HepG2 (cell line): ENCODE data around the gene CPSF6. TPM values are rescaled to one million over a fixed set of nuclear protein-coding genes. Genes with fewer than 3 reads are reported as not detected.
A peak's percentile ranks its signal among the peaks of the same experiment; 100 is the strongest.

ENCODE experiments used
- ATAC-seq: fragments of 200-7000 bp; cut with Tn5 transposase; 3 replicates; pipeline ENCODE4 v1.9.1; 2020; ENCODE audit warnings: mild to moderate bottlenecking, moderate library complexity
- Bru-seq: library from RNA; stranded (reverse); fragments of 400-500 nt; gene quantifications from one replicate; lab custom pipeline; 2021; lab: Mats Ljungman, UMichigan
- BruChase-seq, 2 experiments: library from RNA; stranded (reverse); fragments of 400-500 nt; gene quantifications; one replicate each; lab custom pipeline; 2021; lab: Mats Ljungman, UMichigan
- BruUV-seq: library from RNA; stranded (reverse); fragments of 400-500 nt; replicated peaks from 2 replicates; lab custom pipeline; 2021; lab: Mats Ljungman, UMichigan
- CTCF ChIA-PET: fragments of 300-600 bp; formaldehyde crosslinking; extraction: SDS; loops from one replicate; lab custom pipeline; 2021; ENCODE audit warnings: low total read pairs, inconsistent platforms, low intra/inter-chr PET ratio; lab: Yijun Ruan, JAX
- POLR2A ChIA-PET: fragments of 350-600 bp; sonication (Branson Sonifier 250); formaldehyde crosslinking; loops from one replicate; lab custom pipeline; 2020; ENCODE audit warnings: antibody characterized with exemption, inconsistent platforms; lab: Yijun Ruan, JAX
- DNase-seq: peaks from one replicate; pipeline ENCODE4 v3.0.0-alpha.2; 2015; ENCODE audit warnings: low spot score
- FAIRE-seq: peaks from 3 replicates; lab custom pipeline; 2011; peaks lifted over from hg19 to GRCh38; lab: Jason Lieb, UNC
- H2AFZ ChIP-seq: one replicate; pipeline ENCODE4 v1.6.1; 2011; ENCODE audit warnings: low read length, inconsistent platforms
- H3K27ac ChIP-seq: fragments of 300-600 bp; 3 replicates; pipeline ENCODE4 v1.8.0; 2011; ENCODE audit warnings: mixed run types, mild to moderate bottlenecking, mixed read lengths, low read length, inconsistent platforms; ENCODE audit not compliant: insufficient read depth; ENCODE audit errors: extremely low read length
- H3K27me3 ChIP-seq, 2 experiments: fragments of 200-600 bp in 1 of 2; 2 replicates in 1 of 2; 3 replicates in 1 of 2; pipeline versions ENCODE4 v1.6.0 to v1.8.0; 2011; ENCODE audit warnings: low read length in 2 of 2, mild to moderate bottlenecking in 2 of 2, moderate library complexity in 2 of 2, inconsistent platforms in 1 of 2; ENCODE audit not compliant: insufficient read depth in 2 of 2, control insufficient read depth in 1 of 2
- H3K36me3 ChIP-seq, 2 experiments: fragments of 200-600 bp in 1 of 2; replicated peaks in 1 of 2; 2 replicates in 1 of 2; 3 replicates in 1 of 2; pipeline versions ENCODE4 v1.5.1 to v1.8.0; 2011; ENCODE audit warnings: low read length in 2 of 2, inconsistent platforms in 1 of 2; ENCODE audit not compliant: insufficient read depth in 2 of 2, control insufficient read depth in 1 of 2
- H3K4me1 ChIP-seq: 2 replicates; pipeline ENCODE4 v1.5.1; 2012; ENCODE audit warnings: low read length, inconsistent platforms; ENCODE audit not compliant: insufficient read depth
- H3K4me2 ChIP-seq: 2 replicates; pipeline ENCODE4 v1.6.0; 2011; ENCODE audit warnings: low read depth, low read length, inconsistent platforms
- H3K4me3 ChIP-seq, 3 experiments: fragments of 200-600 bp in 1 of 3; sonication (generic), shearing (Covaris generic) in 1 of 3; replicated peaks in 1 of 3; 2 replicates each; pipeline ENCODE4 v1.5.1; 2011 to 2016; ENCODE audit warnings: low read length in 3 of 3, inconsistent platforms in 2 of 3, low read depth in 2 of 3, mild to moderate bottlenecking in 2 of 3, control low read depth in 1 of 3, mixed read lengths in 1 of 3; ENCODE audit not compliant: insufficient read depth in 1 of 3
- H3K79me2 ChIP-seq: one replicate; pipeline ENCODE4 v1.6.1; 2011; ENCODE audit warnings: low read length, inconsistent platforms; ENCODE audit not compliant: insufficient read depth
- H3K9ac ChIP-seq: 2 replicates; pipeline ENCODE4 v1.6.0; 2011; ENCODE audit warnings: mild to moderate bottlenecking, low read depth, low read length, inconsistent platforms; ENCODE audit not compliant: insufficient read depth
- H3K9me3 ChIP-seq: 2 replicates; pipeline ENCODE4 v1.5.1; 2012; ENCODE audit warnings: mild to moderate bottlenecking, low read length
- H4K20me1 ChIP-seq: 2 replicates; pipeline ENCODE4 v1.6.0; 2011; ENCODE audit warnings: inconsistent platforms, mild to moderate bottlenecking, low read length, moderate library complexity; ENCODE audit not compliant: insufficient read depth
- AHDC1 ChIP-seq: sonication (generic); formaldehyde crosslinking; IDR thresholded peaks from 2 replicates; pipeline ENCODE4 v1.5.1; 2020; ENCODE audit warnings: mild to moderate bottlenecking, missing genetic modification reagents, borderline replicate concordance
- ATF1 ChIP-seq: IDR thresholded peaks from 2 replicates; pipeline ENCODE4 v1.6.1; 2016; ENCODE audit warnings: mild to moderate bottlenecking, control low read depth
- CHCHD3 ChIP-seq: sonication (generic); formaldehyde crosslinking; IDR thresholded peaks from 2 replicates; pipeline ENCODE4 v1.8.0; 2022; ENCODE audit warnings: mild to moderate bottlenecking, missing genetic modification reagents, moderate library complexity
- DZIP1 ChIP-seq: sonication (generic); formaldehyde crosslinking; IDR thresholded peaks from 2 replicates; pipeline ENCODE4 v1.5.0; 2020; ENCODE audit warnings: mild to moderate bottlenecking, missing genetic modification reagents
- MZF1 ChIP-seq: sonication (generic); formaldehyde crosslinking; IDR thresholded peaks from 2 replicates; pipeline ENCODE4 v1.8.1; 2023; ENCODE audit warnings: mild to moderate bottlenecking, missing genetic modification reagents, borderline replicate concordance
- PHF20 ChIP-seq: sonication (generic); formaldehyde crosslinking; IDR thresholded peaks from 2 replicates; pipeline ENCODE4 v1.5.0; 2020; ENCODE audit warnings: mild to moderate bottlenecking, missing genetic modification reagents
- SMAD9 ChIP-seq: sonication (generic); formaldehyde crosslinking; IDR thresholded peaks from 2 replicates; pipeline ENCODE4 v1.5.1; 2020; ENCODE audit warnings: mild to moderate bottlenecking, missing genetic modification reagents
- SP2 ChIP-seq: sonication (generic); formaldehyde crosslinking; IDR thresholded peaks from 2 replicates; pipeline ENCODE4 v1.5.1; 2020; ENCODE audit warnings: mild to moderate bottlenecking, missing genetic modification reagents
- TMF1 ChIP-seq: sonication (generic); formaldehyde crosslinking; IDR thresholded peaks from 2 replicates; pipeline ENCODE4 v1.8.1; 2022; ENCODE audit warnings: low read depth, missing genetic modification reagents
- whole genome bisulfite sequencing: methylation state at CpG from one replicate; pipeline ENCODE4 v1.1.6; 2017; ENCODE audit warnings: low lambda C conversion rate; 5-methylcytosine and 5-hydroxymethylcytosine counted together
- in situ Hi-C: cut with HindIII; loops from 2 replicates; pipeline ENCODE4 v1.10.0; 2017; ENCODE audit warnings: low pct_unique_long_range_greater_than_20kb; ENCODE audit not compliant: extremely low pct_ligation_motif_present
- intact Hi-C: fragments of 100-400 bp; cut with micrococcal nuclease; formaldehyde crosslinking; loops from one replicate; pipeline ENCODE4 v1.10.0; 2022; ENCODE audit not compliant: unreplicated experiment
- long read RNA-seq, 2 experiments: library from RNA in 1 of 2; library from polyadenylated mRNA in 1 of 2; stranded (forward) in 1 of 2; unstranded in 1 of 2; transcript quantifications; one replicate each; pipeline ENCODE4 v2.0.0, GENCODE V29; 2019 to 2022
- polyA minus RNA-seq, 3 experiments: library from RNA; depleted of rRNA, polyadenylated mRNA; stranded (reverse); fragments of >200 nt; gene quantifications; 2 replicates each; pipeline ENCODE4 v1.2.3, GENCODE V29; 2011; ENCODE audit warnings: low replicate concordance in 1 of 3
- polyA plus RNA-seq, 8 experiments: library from polyadenylated mRNA; depleted of rRNA in 3 of 8; stranded (reverse) in 7 of 8; unstranded in 1 of 8; fragments of >200 nt; fragmentation: Illumina TruSeq in 4 of 8; extraction: Trizol in 4 of 8; gene quantifications; 2 replicates each; pipeline versions ENCODE4 v1.2.1 to v1.2.3, GENCODE V29; 2011 to 2016; ENCODE audit warnings: low read depth in 4 of 8, missing spikeins in 1 of 8, mixed read lengths in 1 of 8; ENCODE audit not compliant: insufficient read depth in 1 of 8
- total RNA-seq, 5 experiments: library from RNA; depleted of rRNA; stranded (reverse); fragments of >200 nt; fragmentation: Illumina TruSeq; extraction: Trizol; gene quantifications; 2 replicates each; pipeline ENCODE4 v1.2.3, GENCODE V29; 2016; ENCODE audit warnings: low read depth in 1 of 5

The CPSF6 gene
- total RNA-seq (2016; rRNA removed; fragmentation: Illumina TruSeq; extraction: Trizol) (61.1 and 71.0 TPM in 2 replicates), polyA plus RNA-seq (2011; rRNA removed) (41.1 and 41.8 TPM in 2 replicates), polyA minus RNA-seq (2011; rRNA and poly(A)+ RNA removed; ENCODE audit: low replicate concordance) (89.9 and 157 TPM in 2 replicates), Bru-seq, nascent RNA (percentile 97 among the genes with signal in this experiment), BruChase-seq, experiment 1, labeled RNA remaining after a 6-hour chase (percentile 92 among the genes with signal in this experiment), BruChase-seq, experiment 2, labeled RNA remaining after a 2-hour chase (percentile 97 among the genes with signal in this experiment)
- 154 and 171 TPM in 2 replicates for total RNA-seq (2016; cell fraction: cytosol; rRNA removed; fragmentation: Illumina TruSeq; extraction: Trizol; ENCODE audit: low read depth)
- 57.9 and 73.0 TPM in 2 replicates for total RNA-seq (2016; cell fraction: insoluble cytoplasmic fraction; rRNA removed; fragmentation: Illumina TruSeq; extraction: Trizol)
- total RNA-seq (2016; cell fraction: membrane; rRNA removed; fragmentation: Illumina TruSeq; extraction: Trizol) = 136 and 154 TPM in 2 replicates
- 63.9 and 71.3 TPM in 2 replicates for total RNA-seq (2016; cell fraction: nucleus; rRNA removed; fragmentation: Illumina TruSeq; extraction: Trizol)
- polyA plus RNA-seq (2011; cell fraction: cytosol; rRNA removed) = 23.1 and 26.5 TPM in 2 replicates
- 51.8 and 56.3 TPM in 2 replicates for polyA plus RNA-seq (2011; cell fraction: nucleus; rRNA removed)
- 57.5 and 72.3 TPM in 2 replicates for polyA plus RNA-seq (2012)
- 9.6 and 10.5 TPM in 2 replicates for polyA plus RNA-seq (2016; cell fraction: cytosol; fragmentation: Illumina TruSeq; extraction: Trizol; ENCODE audit: low read depth)
- polyA plus RNA-seq (2016; cell fraction: insoluble cytoplasmic fraction; fragmentation: Illumina TruSeq; extraction: Trizol; ENCODE audit: low read depth) = 73.7 and 82.7 TPM in 2 replicates
- polyA plus RNA-seq (2016; cell fraction: membrane; fragmentation: Illumina TruSeq; extraction: Trizol; ENCODE audit: low read depth) = 13.8 and 15.2 TPM in 2 replicates
- 82.1 and 88.7 TPM in 2 replicates for polyA plus RNA-seq (2016; cell fraction: nucleus; fragmentation: Illumina TruSeq; extraction: Trizol; ENCODE audit: insufficient read depth, low read depth)
- 30.1 and 34.8 TPM in 2 replicates for polyA minus RNA-seq (2011; cell fraction: cytosol; rRNA and poly(A)+ RNA removed)
- polyA minus RNA-seq (2011; cell fraction: nucleus; rRNA and poly(A)+ RNA removed) = 117 and 119 TPM in 2 replicates
- long read RNA-seq, experiment 1, full-length matches to known transcripts = 43 of 95 reads
- long read RNA-seq, experiment 1, partial matches to known transcripts = 10 of 95 reads
- long read RNA-seq, experiment 1, other reads (novel, unspliced or antisense) = 42 of 95 reads
- long read RNA-seq, experiment 2, full-length matches to known transcripts = 16 of 58 reads
- long read RNA-seq, experiment 2, partial matches to known transcripts = 16 of 58 reads
- long read RNA-seq, experiment 2, other reads (novel, unspliced or antisense) = 26 of 58 reads

GRCh38 chr12:69239352-69239921 is at the start of gene CPSF6:
CPSF6 (plus strand) TSS chr12:69239569; CDS start chr12:69239647, 78 bp downstream.
- H3K9me3 ChIP-seq = no peaks in the 10 kb centered on the region
- 0% methylated on average over 8 of the region's 75 CpGs for WGBS
- H4K20me1 ChIP-seq = peaks cover 43% of the 10 kb centered on the region
- H3K9ac ChIP-seq = peak within 1 kb of the TSS; percentile 92
- ATAC-seq (peak; percentile 96), FAIRE-seq (no peak), DNase-seq (peak; percentile 82)
- CTCF ChIA-PET = no interaction called here
- peak within 1 kb of the TSS; percentile 85 to 100 (median 93) for H3K4me3 ChIP-seq
- peaks cover 49% of the 10 kb centered on the region for H3K79me2 ChIP-seq
- no peaks in the 10 kb centered on the region; a peak in 1 of 5 replicates for H3K27me3 ChIP-seq
- intact Hi-C loops (no loop called here), in situ Hi-C loops (no loop called here)
- H2AFZ ChIP-seq = peak within 1 kb of the TSS; percentile 98
- POLR2A ChIA-PET = interaction anchor here (0.6 to 0.9 kb wide), 2 partner anchors 10 to 466 kb away, joined by 3 read pairs; no protein-coding TSS in a partner anchor
- H3K4me2 ChIP-seq = peak within 1 kb of the TSS; percentile 96
- H3K27ac ChIP-seq = peak within 1 kb of the TSS; percentile 75
- BruUV-seq = no TSS peak
- peaks cover 0 to 4% of the 10 kb centered on the region in 2 experiments; a peak in 3 of 5 replicates for H3K36me3 ChIP-seq
- H3K4me1 ChIP-seq = peaks cover 34% of the 10 kb centered on the region
- TF ChIP-seq CHCHD3 (CRISPR knock-in tag) (0 out of 2 replicates have a peak, but pooled peaks have one; percentile 34), SMAD9 (no peak), AHDC1 (CRISPR knock-in tag) (no peak), SP2 (CRISPR knock-in tag) (no peak), DZIP1 (CRISPR knock-in tag) (no peak), ATF1 (no peak), MZF1 (CRISPR knock-in tag) (no peak), PHF20 (CRISPR knock-in tag) (peak; percentile 47; the same call in 1 of the 2 replicates), TMF1 (CRISPR knock-in tag) (no peak)
